WTC11 (cell line): ENCODE results near the gene DNAJB2. TPM values are rescaled to one million over a fixed set of nuclear protein-coding genes. Genes with fewer than 3 reads are reported as not detected.

Source experiments
- AFF4 ChIP-seq: sonication (generic); formaldehyde crosslinking; IDR thresholded peaks from 2 replicates; pipeline ENCODE4 v1.8.1; 2023; ENCODE audit warnings: mild to moderate bottlenecking, missing genetic modification reagents, borderline replicate concordance
- ATF1 ChIP-seq: sonication (generic); formaldehyde crosslinking; IDR thresholded peaks from 2 replicates; pipeline ENCODE4 v1.8.1; 2023; ENCODE audit warnings: mild to moderate bottlenecking, moderate library complexity, missing genetic modification reagents
- E2F4 ChIP-seq: sonication (generic); formaldehyde crosslinking; IDR thresholded peaks from 2 replicates; pipeline ENCODE4 v1.8.1; 2022; ENCODE audit warnings: low read depth, mild to moderate bottlenecking, moderate library complexity, missing genetic modification reagents, borderline replicate concordance
- E2F5 ChIP-seq: sonication (generic); formaldehyde crosslinking; IDR thresholded peaks from 2 replicates; pipeline ENCODE4 v1.8.1; 2022; ENCODE audit warnings: mild to moderate bottlenecking, moderate library complexity, missing genetic modification reagents
- ETV6 ChIP-seq: sonication (generic); formaldehyde crosslinking; IDR thresholded peaks from 2 replicates; pipeline ENCODE4 v1.8.1; 2022; ENCODE audit warnings: mild to moderate bottlenecking, missing genetic modification reagents
- FOXJ3 ChIP-seq: sonication (generic); formaldehyde crosslinking; IDR thresholded peaks from 2 replicates; pipeline ENCODE4 v1.9.0; 2021; ENCODE audit warnings: missing genetic modification reagents, mild to moderate bottlenecking, borderline replicate concordance
- GABPB1 ChIP-seq: sonication (generic); formaldehyde crosslinking; IDR thresholded peaks from 2 replicates; pipeline ENCODE4 v1.8.1; 2023; ENCODE audit warnings: mild to moderate bottlenecking, missing genetic modification reagents
- HMGA2 ChIP-seq: fragments of 250-450 bp; sonication (Bioruptor Pico); IDR thresholded peaks from 2 replicates; pipeline ENCODE4 v1.4.0; 2021; ENCODE audit warnings: mild to moderate bottlenecking, moderate library complexity
- JAZF1 ChIP-seq: fragments of 250-450 bp; sonication (Bioruptor Pico); IDR thresholded peaks from 2 replicates; pipeline ENCODE4 v1.9.0; 2021; ENCODE audit warnings: moderate library complexity, mild to moderate bottlenecking, inconsistent platforms
- JUN ChIP-seq: sonication (generic); formaldehyde crosslinking; IDR thresholded peaks from 2 replicates; pipeline ENCODE4 v1.8.0; 2023; ENCODE audit warnings: mild to moderate bottlenecking, missing genetic modification reagents
- MAX ChIP-seq: sonication (generic); formaldehyde crosslinking; IDR thresholded peaks from 2 replicates; pipeline ENCODE4 v1.8.0; 2022; ENCODE audit warnings: mild to moderate bottlenecking, missing genetic modification reagents
- MLX ChIP-seq: sonication (generic); formaldehyde crosslinking; IDR thresholded peaks from 2 replicates; pipeline ENCODE4 v1.8.1; 2023; ENCODE audit warnings: mild to moderate bottlenecking, missing genetic modification reagents, moderate library complexity
- NR1H2 ChIP-seq: sonication (generic); formaldehyde crosslinking; IDR thresholded peaks from 2 replicates; pipeline ENCODE4 v1.9.0; 2021; ENCODE audit warnings: mild to moderate bottlenecking, moderate library complexity, missing genetic modification reagents
- PREB ChIP-seq: sonication (generic); formaldehyde crosslinking; IDR thresholded peaks from 2 replicates; pipeline ENCODE4 v1.8.1; 2022; ENCODE audit warnings: mild to moderate bottlenecking, missing genetic modification reagents, moderate library complexity, borderline replicate concordance
- RELA ChIP-seq: sonication (generic); formaldehyde crosslinking; IDR thresholded peaks from 2 replicates; pipeline ENCODE4 v1.8.1; 2022; ENCODE audit warnings: missing genetic modification reagents, mild to moderate bottlenecking, borderline replicate concordance
- RORB ChIP-seq: fragments of 250-450 bp; sonication (Bioruptor Pico); IDR thresholded peaks from 2 replicates; pipeline ENCODE4 v1.9.0; 2021; ENCODE audit warnings: mild to moderate bottlenecking
- SMAD4 ChIP-seq: sonication (generic); formaldehyde crosslinking; IDR thresholded peaks from 2 replicates; pipeline ENCODE4 v1.8.0; 2022; ENCODE audit warnings: mild to moderate bottlenecking, missing genetic modification reagents
- SOX15 ChIP-seq: fragments of 250-450 bp; sonication (Bioruptor Pico); IDR thresholded peaks from 2 replicates; pipeline ENCODE4 v1.9.0; 2021; ENCODE audit warnings: mild to moderate bottlenecking
- TCF7 ChIP-seq: sonication (generic); formaldehyde crosslinking; IDR thresholded peaks from 2 replicates; pipeline ENCODE4 v1.8.0; 2022; ENCODE audit warnings: mild to moderate bottlenecking, low read depth, missing genetic modification reagents, moderate library complexity
- TEAD1 ChIP-seq: sonication (generic); formaldehyde crosslinking; IDR thresholded peaks from 2 replicates; pipeline ENCODE4 v1.8.0; 2022; ENCODE audit warnings: mild to moderate bottlenecking, missing genetic modification reagents
- USF1 ChIP-seq: sonication (generic); formaldehyde crosslinking; IDR thresholded peaks from 2 replicates; pipeline ENCODE4 v1.8.0; 2022; ENCODE audit warnings: mild to moderate bottlenecking, missing genetic modification reagents
- ZNF121 ChIP-seq: sonication (generic); formaldehyde crosslinking; IDR thresholded peaks from 2 replicates; pipeline ENCODE4 v1.8.0; 2023; ENCODE audit warnings: missing genetic modification reagents
- ZNF138 ChIP-seq: sonication (generic); formaldehyde crosslinking; conservative IDR thresholded peaks from 2 replicates; pipeline ENCODE4 v1.8.1; 2022; ENCODE audit warnings: mild to moderate bottlenecking, moderate library complexity, missing genetic modification reagents
- ZNF219 ChIP-seq: sonication (generic); formaldehyde crosslinking; IDR thresholded peaks from 2 replicates; pipeline ENCODE4 v1.8.0; 2023; ENCODE audit warnings: missing genetic modification reagents, mild to moderate bottlenecking, borderline replicate concordance
- ZNF232 ChIP-seq: sonication (generic); formaldehyde crosslinking; IDR thresholded peaks from 2 replicates; pipeline ENCODE4 v1.8.0; 2022; ENCODE audit warnings: mild to moderate bottlenecking, missing genetic modification reagents
- ZNF263 ChIP-seq: sonication (generic); formaldehyde crosslinking; IDR thresholded peaks from 2 replicates; pipeline ENCODE4 v1.8.1; 2022; ENCODE audit warnings: low read depth, mild to moderate bottlenecking, moderate library complexity, missing genetic modification reagents
- ZNF512 ChIP-seq: sonication (generic); formaldehyde crosslinking; IDR thresholded peaks from 2 replicates; pipeline ENCODE4 v1.8.1; 2022; ENCODE audit warnings: missing genetic modification reagents, borderline replicate concordance
- total RNA-seq: library from RNA; stranded (reverse); gene quantifications from 3 replicates; pipeline ENCODE4 v1.2.3, GENCODE V29; 2021

Gene DNAJB2
- total RNA-seq, 1 experiment from 2014 or later, result 36.1 TPM

- TF ChIP-seq SMAD4 (CRISPR knock-in tag), result no peak
- TF ChIP-seq ZNF138 (CRISPR knock-in tag), result no peak
- 0 out of 2 replicates have a peak, but pooled peaks have one; percentile 50 for TF ChIP-seq RELA (CRISPR knock-in tag)
- no peak for TF ChIP-seq PREB
- no peak for TF ChIP-seq HMGA2
- TF ChIP-seq TEAD1 (CRISPR knock-in tag), result no peak
- TF ChIP-seq SOX15 (CRISPR knock-in tag), result no peak
- no peak for TF ChIP-seq JUN (CRISPR knock-in tag)
- peak; percentile 99 for TF ChIP-seq MAX (CRISPR knock-in tag)
- peak; percentile 64 for TF ChIP-seq USF1 (CRISPR knock-in tag)
- no peak for TF ChIP-seq JAZF1 (CRISPR knock-in tag)
- TF ChIP-seq AFF4 (CRISPR knock-in tag), result no peak
- no peak for TF ChIP-seq ZNF219 (CRISPR knock-in tag)
- peak; percentile 51; the same call in 1 of the 2 replicates for TF ChIP-seq ETV6 (CRISPR knock-in tag)
- no peak; the same call in 1 of the 2 replicates for TF ChIP-seq ZNF232 (CRISPR knock-in tag)
- TF ChIP-seq E2F4, result no peak
- 0 out of 2 replicates have a peak, but pooled peaks have one; percentile 31 for TF ChIP-seq ZNF263 (CRISPR knock-in tag)
- no peak for TF ChIP-seq GABPB1 (CRISPR knock-in tag)
- TF ChIP-seq NR1H2 (CRISPR knock-in tag), result no peak
- no peak for TF ChIP-seq ZNF121
- no peak for TF ChIP-seq FOXJ3 (CRISPR knock-in tag)
- no peak for TF ChIP-seq ZNF512 (CRISPR knock-in tag)
- no peak for TF ChIP-seq RORB (CRISPR knock-in tag)
- 0 out of 2 replicates have a peak, but pooled peaks have one; percentile 57 for TF ChIP-seq ATF1 (CRISPR knock-in tag)
- peak; percentile 79 for TF ChIP-seq E2F5 (CRISPR knock-in tag)
- TF ChIP-seq MLX (CRISPR knock-in tag), result no peak
- TF ChIP-seq TCF7 (CRISPR knock-in tag), result no peak
Observed at GRCh38 chr2:219252900-219253752, 26.0 kb upstream of the DNAJB2 start, which contains the start of gene TUBA4B (continued).
